H1 (cell line): ENCODE measurements around the gene FGR. TPM values are rescaled to one million over a fixed set of nuclear protein-coding genes. Genes with fewer than 3 reads are reported as not detected.
A peak's percentile ranks its signal among the peaks of the same experiment; 100 is the strongest.

Experiments
- CTCF ChIA-PET: fragments of 300-600 bp; sonication (Branson Sonifier 250); formaldehyde crosslinking; loops from one replicate; lab custom pipeline; 2021; ENCODE audit not compliant: partially characterized antibody; lab: Charles Lee
- POLR2A ChIA-PET: fragments of 300-600 bp; sonication (Branson Sonifier 250); formaldehyde crosslinking; loops from one replicate; lab custom pipeline; 2021; ENCODE audit warnings: inconsistent platforms; ENCODE audit not compliant: partially characterized antibody; lab: Charles Lee
- DNase-seq, 2 experiments: peaks; one replicate each; pipeline versions ENCODE4 v3.0.0 to v3.0.0-alpha.2; 2010 to 2022; ENCODE audit warnings: low spot score in 2 of 2, low read depth in 1 of 2, mixed read lengths in 1 of 2
- FAIRE-seq: peaks from 2 replicates; lab custom pipeline; 2011; peaks lifted over from hg19 to GRCh38; lab: Jason Lieb, UNC
- H2AFZ ChIP-seq: 2 replicates; pipeline ENCODE4 v1.8.1; 2012; ENCODE audit warnings: low read length, inconsistent platforms
- H2AK5ac ChIP-seq: 2 replicates; pipeline ENCODE4 v1.6.1; 2013; ENCODE audit warnings: low read depth, low read length
- H2BK120ac ChIP-seq: replicated peaks from 2 replicates; pipeline ENCODE3; 2013; ENCODE audit warnings: low read depth, low read length, inconsistent platforms
- H2BK12ac ChIP-seq: 2 replicates; pipeline ENCODE4 v1.6.1; 2013; ENCODE audit warnings: low read depth, low read length
- H2BK15ac ChIP-seq: 2 replicates; pipeline ENCODE4 v1.6.1; 2013; ENCODE audit warnings: low read length
- H2BK20ac ChIP-seq: 2 replicates; pipeline ENCODE4 v1.6.1; 2013; ENCODE audit warnings: low read length
- H2BK5ac ChIP-seq: 2 replicates; pipeline ENCODE4 v1.6.1; 2013; ENCODE audit warnings: low read depth, low read length
- H3K14ac ChIP-seq: 2 replicates; pipeline ENCODE4 v1.6.1; 2013; ENCODE audit warnings: inconsistent platforms; ENCODE audit not compliant: insufficient read length
- H3K18ac ChIP-seq: 2 replicates; pipeline ENCODE4 v1.6.1; 2013; ENCODE audit warnings: low read length; ENCODE audit errors: extremely low read depth
- H3K23ac ChIP-seq: 2 replicates; pipeline ENCODE4 v1.6.1; 2013; ENCODE audit warnings: inconsistent platforms; ENCODE audit not compliant: insufficient read length
- H3K23me2 ChIP-seq: 2 replicates; pipeline ENCODE4 v1.6.1; 2013; ENCODE audit warnings: low read depth, low read length
- H3K27ac ChIP-seq: 2 replicates; pipeline ENCODE4 v1.6.1; 2011; ENCODE audit warnings: low read depth, low read length, inconsistent platforms
- H3K27me3 ChIP-seq, 4 experiments: replicated peaks in 1 of 4; 1 replicate in 1 of 4; 2 replicates in 3 of 4; pipeline versions ENCODE4 v1.6.1 to v1.8.1; 2011 to 2013; ENCODE audit warnings: low read length in 3 of 4, mild to moderate bottlenecking in 3 of 4, inconsistent platforms in 2 of 4, mixed read lengths in 2 of 4, moderate library complexity in 1 of 4; ENCODE audit not compliant: control insufficient read depth in 3 of 4, insufficient read depth in 3 of 4; ENCODE audit errors: extremely low read depth in 1 of 4
- H3K36me3 ChIP-seq, 4 experiments: 2 replicates each; pipeline versions ENCODE4 v1.6.1 to v1.8.1; 2011 to 2013; ENCODE audit warnings: mild to moderate bottlenecking in 4 of 4, low read length in 3 of 4, moderate library complexity in 2 of 4, control low read depth in 1 of 4, inconsistent platforms in 1 of 4; ENCODE audit not compliant: insufficient read depth in 4 of 4, control insufficient read depth in 2 of 4
- H3K4ac ChIP-seq: replicated peaks from 2 replicates; pipeline ENCODE3; 2013; ENCODE audit warnings: low read length, low read depth, mixed read lengths, inconsistent platforms; ENCODE audit not compliant: insufficient read length
- H3K4me1 ChIP-seq, 4 experiments: replicated peaks in 1 of 4; 1 replicate in 1 of 4; 2 replicates in 3 of 4; pipeline versions ENCODE4 v1.6.1 to v1.8.1; 2011 to 2013; ENCODE audit warnings: low read length in 3 of 4, inconsistent platforms in 2 of 4, mixed read lengths in 1 of 4; ENCODE audit not compliant: insufficient read depth in 4 of 4, control insufficient read depth in 3 of 4
- H3K4me2 ChIP-seq, 2 experiments: 2 replicates each; pipeline versions ENCODE4 v1.6.1 to v1.8.1; 2011 to 2013; ENCODE audit warnings: low read depth in 2 of 2, low read length in 2 of 2, control low read depth in 1 of 2, inconsistent platforms in 1 of 2, mild to moderate bottlenecking in 1 of 2; ENCODE audit not compliant: insufficient read depth in 1 of 2
- H3K4me3 ChIP-seq, 4 experiments: fragments of 200-600, 300-600 bp in 1 of 4; sonication (generic), shearing (Covaris generic), sonication (Bioruptor Twin) in 1 of 4; 2 replicates each; pipeline versions ENCODE4 v1.5.1 to v1.8.1; 2011 to 2016; ENCODE audit warnings: low read length in 4 of 4, low read depth in 3 of 4, control low read depth in 2 of 4, inconsistent platforms in 2 of 4, mild to moderate bottlenecking in 2 of 4, mixed read lengths in 1 of 4, moderate library complexity in 1 of 4; ENCODE audit not compliant: insufficient read depth in 2 of 4; ENCODE audit errors: extremely low read depth in 1 of 4
- H3K56ac ChIP-seq: replicated peaks from 2 replicates; pipeline ENCODE3; 2013; ENCODE audit warnings: low read depth, mild to moderate bottlenecking, mixed read lengths, low read length, inconsistent platforms; ENCODE audit not compliant: insufficient read length
- H3K79me1 ChIP-seq: 2 replicates; pipeline ENCODE4 v1.6.1; 2013; ENCODE audit warnings: low read depth, low read length, control low read depth
- H3K79me2 ChIP-seq, 2 experiments: 2 replicates each; pipeline versions ENCODE4 v1.6.1 to v1.8.1; 2012 to 2013; ENCODE audit warnings: low read length in 2 of 2, mild to moderate bottlenecking in 2 of 2, inconsistent platforms in 1 of 2; ENCODE audit not compliant: insufficient read depth in 2 of 2, control insufficient read depth in 1 of 2
- H3K9ac ChIP-seq, 4 experiments: replicated peaks in 1 of 4; 1 replicate in 1 of 4; 2 replicates in 3 of 4; pipeline versions ENCODE4 v1.6.1 to v1.8.1; 2011 to 2013; ENCODE audit warnings: low read depth in 3 of 4, low read length in 3 of 4, control low read depth in 2 of 4, mild to moderate bottlenecking in 2 of 4, moderate library complexity in 2 of 4, inconsistent platforms in 1 of 4; ENCODE audit errors: extremely low read depth in 1 of 4
- H3K9me3 ChIP-seq, 2 experiments: 2 replicates each; pipeline versions ENCODE4 v1.6.1 to v1.8.1; 2012 to 2013; ENCODE audit warnings: mild to moderate bottlenecking in 2 of 2, moderate library complexity in 2 of 2, control low read depth in 1 of 2, inconsistent platforms in 1 of 2, low read depth in 1 of 2, low read length in 1 of 2, mixed read lengths in 1 of 2; ENCODE audit not compliant: insufficient read depth in 2 of 2
- H4K20me1 ChIP-seq, 2 experiments: replicated peaks in 1 of 2; 2 replicates each; pipeline versions ENCODE3 to v1.8.1; 2011 to 2013; ENCODE audit warnings: inconsistent platforms in 2 of 2, low read length in 2 of 2, mild to moderate bottlenecking in 1 of 2; ENCODE audit not compliant: insufficient read depth in 2 of 2, control insufficient read depth in 1 of 2
- H4K5ac ChIP-seq: 2 replicates; pipeline ENCODE4 v1.6.1; 2013; ENCODE audit warnings: low read length, low read depth, mixed read lengths, inconsistent platforms; ENCODE audit not compliant: insufficient read length
- H4K8ac ChIP-seq: 2 replicates; pipeline ENCODE4 v1.8.0; 2013; ENCODE audit warnings: mild to moderate bottlenecking, moderate library complexity, low read length, inconsistent platforms; ENCODE audit not compliant: insufficient read depth; ENCODE audit errors: extremely low read depth
- H4K91ac ChIP-seq: replicated peaks from 2 replicates; pipeline ENCODE3; 2013; ENCODE audit warnings: low read length, mixed read lengths, inconsistent platforms; ENCODE audit not compliant: insufficient read length
- CBX5 ChIP-seq: fragments of 300-800, 300-1000 bp; sonication (generic); IDR thresholded peaks from 2 replicates; pipeline ENCODE4 v1.7.1; 2016; ENCODE audit warnings: antibody characterized with exemption, low read length, low read depth
- CBX8 ChIP-seq: fragments of 300-800, 300-1000 bp; sonication (generic); IDR thresholded peaks from 2 replicates; pipeline ENCODE4 v1.7.1; 2016; ENCODE audit warnings: low read depth, low read length, borderline replicate concordance
- POU5F1 ChIP-seq: IDR thresholded peaks from 2 replicates; pipeline ENCODE4 v1.6.1; 2011; ENCODE audit warnings: low read depth, mild to moderate bottlenecking, low read length, moderate library complexity
- RXRA ChIP-seq: IDR thresholded peaks from 2 replicates; pipeline ENCODE4 v1.6.1; 2011; ENCODE audit warnings: low read depth, mild to moderate bottlenecking, low read length, moderate library complexity; ENCODE audit not compliant: insufficient read depth
- TCF12 ChIP-seq: IDR thresholded peaks from 2 replicates; pipeline ENCODE4 v1.6.1; 2011; ENCODE audit warnings: low read depth, mild to moderate bottlenecking, low read length
- WGBS, 2 experiments: shearing (Covaris generic) in 1 of 2; methylation state at CpG; one replicate each; pipeline versions ENCODE4 v1.1.6 to v1.1.7; 2013 to 2015; ENCODE audit warnings: low lambda C conversion rate in 2 of 2, mixed read lengths in 2 of 2, inconsistent platforms in 1 of 2, low coverage in 1 of 2, missing lambda C conversion rate in 1 of 2; ENCODE audit not compliant: insufficient replicate concordance in 2 of 2, insufficient coverage in 1 of 2, insufficient read length in 1 of 2; ENCODE audit errors: extremely low coverage in 1 of 2, missing lambda C conversion rate in 1 of 2; 5-methylcytosine and 5-hydroxymethylcytosine counted together
- polyA plus RNA-seq, 7 experiments: library from polyadenylated mRNA; depleted of rRNA in 3 of 7; stranded (reverse) in 5 of 7; unstranded in 2 of 7; fragments of >200 nt in 5 of 7; fragments of 200-250 nt in 2 of 7; gene quantifications; 1 replicate in 5 of 7; 2 replicates in 1 of 7; 4 replicates in 1 of 7; pipeline versions ENCODE4 v1.2.1 to v1.2.3, GENCODE V29; 2011 to 2013; ENCODE audit warnings: missing spikeins in 2 of 7, mixed read lengths in 2 of 7
- total RNA-seq: library from RNA; stranded (reverse); fragmentation: NEBNext Ultra II Directional; extraction: Animal tissue kit (Norgen Biotek cat#: 25700); gene quantifications from 2 replicates; pipeline ENCODE4 v1.2.1, GENCODE V29; 2021

Gene FGR
- total and polyA plus RNA-seq, 2 of the 8 experiments (the other 6 are each of a cell fraction or from before 2014, with no cell fraction given), result 0.22 to 0.95 TPM

DNA sequence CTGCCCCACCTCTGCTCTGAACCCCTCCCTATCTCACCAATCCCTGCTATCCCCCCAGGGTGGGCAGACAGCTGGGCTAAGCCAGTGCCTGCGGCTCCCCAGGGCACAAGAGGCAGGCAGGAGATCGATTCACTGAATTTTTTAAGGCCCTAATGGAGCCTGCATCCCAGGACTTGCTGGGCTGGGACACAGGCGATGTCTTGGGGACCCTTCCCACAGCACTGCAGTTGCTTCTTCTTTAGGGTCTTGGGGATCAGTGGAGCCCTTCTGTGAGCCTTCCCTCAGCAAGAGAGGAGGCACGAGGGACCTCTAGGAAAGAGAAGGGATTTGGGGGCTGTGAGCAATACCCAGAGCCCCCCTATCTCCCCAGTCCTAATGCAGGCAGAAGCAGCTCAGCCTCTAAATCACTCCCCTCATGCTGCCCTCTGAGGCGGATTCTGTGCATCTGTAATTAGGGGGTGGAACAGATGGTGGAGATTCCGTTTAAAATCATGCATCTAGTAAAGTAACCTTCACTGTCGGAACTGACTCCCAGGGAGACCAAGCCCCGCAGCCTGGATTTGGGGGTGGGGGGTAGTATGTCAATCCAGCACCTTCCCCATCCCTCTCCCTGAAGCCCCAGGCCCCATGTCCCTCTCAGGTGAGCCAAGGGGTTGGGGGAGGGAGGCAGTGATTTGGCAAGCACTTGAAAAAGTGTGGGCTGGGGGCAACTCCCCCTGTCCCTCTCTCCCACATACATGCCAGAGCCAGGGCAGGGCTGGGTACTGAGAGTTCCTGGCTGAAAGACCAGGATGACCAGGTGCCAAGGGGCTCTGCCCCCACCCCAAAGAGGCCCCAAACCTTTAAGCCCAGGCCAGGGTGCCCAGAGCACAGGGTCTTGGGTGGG, 41.1 kb downstream of the FGR start:
- ChIA-PET CTCF (interaction anchor here (1.0 to 37.8 kb wide), 5 partner anchors 7 to 198 kb away, joined by 3 to 1807 read pairs (median 13); no protein-coding TSS in a partner anchor), POLR2A (interaction anchor here (0.9 to 13.5 kb wide), 8 partner anchors 7 to 212 kb away, joined by 3 to 355 read pairs (median 7); partner anchors contain the start of gene AHDC1)
- Histone ChIP-seq H3K79me2 (peaks cover 5 to 80% of the 10 kb centered on the region in 2 experiments; a peak in 3 of 4 replicates), H3K4me2 (peak overlapping the region; percentile 64 to 71), H3K79me1 (peaks cover 46% of the 10 kb centered on the region), H2BK120ac (no peak overlapping the region), H3K4ac (no peak overlapping the region), H3K9me3 (no peaks in the 10 kb centered on the region), H3K56ac (no peak overlapping the region), H3K9ac (no peak overlapping the region; a peak in 1 of 7 replicates), H4K8ac (peak overlapping the region; percentile 4; the same call in 1 of the 2 replicates), H3K23me2 (peaks cover 14% of the 10 kb centered on the region; the same call in 1 of the 2 replicates), H3K27ac (peak overlapping the region; percentile 51), H3K23ac (no peak overlapping the region), H3K4me3 (peak overlapping the region in 2 of 4 experiments; percentile 32 to 49; a peak in 4 of 8 replicates), H2AFZ (no peak overlapping the region), H3K18ac (peak overlapping the region; percentile 81), H3K14ac (no peak overlapping the region), H3K4me1 (peaks cover 20 to 68% (median 50%) of the 10 kb centered on the region in 4 experiments), H2BK12ac (peak overlapping the region; percentile 68; the same call in 1 of the 2 replicates), H4K20me1 (peaks cover 13 to 46% of the 10 kb centered on the region in 2 experiments), H4K5ac (no peak overlapping the region), H3K36me3 (0 out of 8 replicates have a peak, but pooled peaks cover 0 to 3% (median 0%) of the 10 kb centered on the region in 4 experiments), H4K91ac (peak overlapping the region; percentile 53), H3K27me3 (no peaks in the 10 kb centered on the region; a peak in 1 of 7 replicates), H2BK20ac (peak overlapping the region; percentile 86; the same call in 1 of the 2 replicates), H2AK5ac (0 out of 2 replicates have a peak overlapping the region, but pooled peaks have one; percentile 40), H2BK5ac (peak overlapping the region; percentile 89), H2BK15ac (peak overlapping the region; percentile 72; the same call in 1 of the 2 replicates)
- FAIRE-seq (no peak), DNase-seq (no peak)
- 42% methylated on average over 8 of the region's 8 CpGs; no CpG with 5 or more reads in 1 of the 2 experiments for WGBS, 2 experiments
- no peak for TF ChIP-seq RXRA
- no peak for TF ChIP-seq TCF12
- TF ChIP-seq POU5F1, result no peak
- TF ChIP-seq CBX5, result no peak
- no peak for TF ChIP-seq CBX8
